ENCODE data around the gene ERBB4. TPM values are rescaled to one million over a fixed set of nuclear protein-coding genes. Genes with fewer than 3 reads are reported as not detected.

Gene ERBB4
- total RNA-seq, 1 donor from 2014 or later: 2.2 TPM

DNA sequence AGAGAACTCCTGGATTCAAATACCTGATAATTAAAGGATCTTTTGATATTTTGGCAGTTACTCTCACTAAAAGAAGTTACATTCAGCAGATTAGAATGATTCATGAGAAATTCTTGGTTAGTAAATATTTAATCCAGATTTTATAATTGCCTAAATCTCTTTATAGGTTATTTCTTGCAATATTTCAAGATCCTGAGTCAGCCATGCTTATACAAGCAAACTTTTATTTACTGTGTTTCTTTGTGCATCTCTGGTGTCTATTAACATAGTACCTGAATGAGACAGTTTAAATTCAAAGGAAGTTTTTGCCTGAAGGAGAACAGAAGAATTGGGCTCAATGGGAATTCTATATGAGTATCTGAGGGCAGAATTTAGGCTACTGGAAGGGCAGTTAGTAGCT is 249.3 kb downstream of the ERBB4 start:
- no peak for DNase-seq (ENCODE audit: low read depth)
- no peak overlapping the region for H3K4me3 ChIP-seq (ENCODE audit: low read depth, low read length)
- TF ChIP-seq, protein P1, sequence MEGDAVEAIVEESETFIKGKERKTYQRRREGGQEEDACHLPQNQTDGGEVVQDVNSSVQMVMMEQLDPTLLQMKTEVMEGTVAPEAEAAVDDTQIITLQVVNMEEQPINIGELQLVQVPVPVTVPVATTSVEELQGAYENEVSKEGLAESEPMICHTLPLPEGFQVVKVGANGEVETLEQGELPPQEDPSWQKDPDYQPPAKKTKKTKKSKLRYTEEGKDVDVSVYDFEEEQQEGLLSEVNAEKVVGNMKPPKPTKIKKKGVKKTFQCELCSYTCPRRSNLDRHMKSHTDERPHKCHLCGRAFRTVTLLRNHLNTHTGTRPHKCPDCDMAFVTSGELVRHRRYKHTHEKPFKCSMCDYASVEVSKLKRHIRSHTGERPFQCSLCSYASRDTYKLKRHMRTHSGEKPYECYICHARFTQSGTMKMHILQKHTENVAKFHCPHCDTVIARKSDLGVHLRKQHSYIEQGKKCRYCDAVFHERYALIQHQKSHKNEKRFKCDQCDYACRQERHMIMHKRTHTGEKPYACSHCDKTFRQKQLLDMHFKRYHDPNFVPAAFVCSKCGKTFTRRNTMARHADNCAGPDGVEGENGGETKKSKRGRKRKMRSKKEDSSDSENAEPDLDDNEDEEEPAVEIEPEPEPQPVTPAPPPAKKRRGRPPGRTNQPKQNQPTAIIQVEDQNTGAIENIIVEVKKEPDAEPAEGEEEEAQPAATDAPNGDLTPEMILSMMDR (conservative IDR thresholded peaks at IDR 0.05; ENCODE audit: low read depth, low read length): no peak

GRCh38 chr2:212288308-212288707 is 250.3 kb downstream of the ERBB4 start:
- no peak for DNase-seq (ENCODE audit: low read depth)
- no peak overlapping the region for H3K4me3 ChIP-seq (ENCODE audit: low read depth, low read length)
- TF ChIP-seq, protein P1 (conservative IDR thresholded peaks at IDR 0.05; ENCODE audit: low read depth, low read length): no peak

DNA sequence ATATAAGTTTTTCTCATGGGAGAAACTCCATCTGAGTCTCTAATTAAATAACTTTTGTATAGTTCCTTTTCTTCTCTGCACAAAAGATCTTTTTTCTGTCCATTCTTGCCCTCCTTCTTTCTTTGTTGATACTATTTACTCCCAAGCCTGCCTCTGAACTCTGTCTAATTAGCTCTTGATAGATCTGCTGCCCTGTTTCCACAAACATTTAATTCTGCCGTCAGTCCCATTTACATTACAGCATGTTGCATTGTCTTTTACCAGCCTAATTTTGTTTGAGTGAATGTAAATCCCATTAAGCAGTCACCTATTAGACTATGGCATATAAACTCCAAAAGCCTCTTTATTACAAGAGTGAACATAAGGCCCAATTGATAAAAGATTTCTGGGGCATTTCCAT is 254.4 kb downstream of the ERBB4 start:
- H3K4me3 ChIP-seq (ENCODE audit: low read depth, low read length): no peak overlapping the region
- no peak for DNase-seq (ENCODE audit: low read depth)
- TF ChIP-seq, protein P1 (conservative IDR thresholded peaks at IDR 0.05; ENCODE audit: low read depth, low read length): no peak

GRCh38 chr2:212282671-212283261 is 255.8 kb downstream of the ERBB4 start:
- no peak for DNase-seq (ENCODE audit: low read depth)
- H3K4me3 ChIP-seq (ENCODE audit: low read depth, low read length): no peak overlapping the region
- TF ChIP-seq, protein P1 (conservative IDR thresholded peaks at IDR 0.05; ENCODE audit: low read depth, low read length): no peak

DNA sequence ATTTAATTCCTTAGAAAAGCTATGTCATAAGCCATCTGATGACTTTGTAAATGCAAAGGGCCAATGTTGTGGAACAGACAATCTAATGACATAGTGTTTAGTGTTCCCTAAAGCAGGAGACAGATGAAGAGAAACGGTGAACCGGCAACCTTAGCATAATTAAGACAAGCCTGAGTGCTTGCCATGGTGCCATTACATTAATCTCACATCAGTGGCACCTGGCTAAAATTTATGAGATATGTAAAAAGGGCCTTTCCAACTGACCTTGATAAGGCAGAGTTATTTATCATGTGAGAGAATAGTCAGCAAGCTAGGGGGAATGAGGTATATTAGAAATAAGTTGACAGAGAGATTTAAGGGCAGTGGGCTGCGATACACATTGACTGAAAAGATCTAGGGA is 261.8 kb downstream of the ERBB4 start:
- DNase-seq (ENCODE audit: low read depth): no peak
- no peak overlapping the region for H3K4me3 ChIP-seq (ENCODE audit: low read depth, low read length)
- TF ChIP-seq, protein P1 (conservative IDR thresholded peaks at IDR 0.05; ENCODE audit: low read depth, low read length): no peak

- DNase-seq (ENCODE audit: low read depth): no peak
- TF ChIP-seq, protein P1 (conservative IDR thresholded peaks at IDR 0.05; ENCODE audit: low read depth, low read length): no peak
- H3K4me3 ChIP-seq (ENCODE audit: low read depth, low read length): no peak overlapping the region
Observed at GRCh38 chr2:212274215-212274614, 264.4 kb downstream of the ERBB4 start.

DNA sequence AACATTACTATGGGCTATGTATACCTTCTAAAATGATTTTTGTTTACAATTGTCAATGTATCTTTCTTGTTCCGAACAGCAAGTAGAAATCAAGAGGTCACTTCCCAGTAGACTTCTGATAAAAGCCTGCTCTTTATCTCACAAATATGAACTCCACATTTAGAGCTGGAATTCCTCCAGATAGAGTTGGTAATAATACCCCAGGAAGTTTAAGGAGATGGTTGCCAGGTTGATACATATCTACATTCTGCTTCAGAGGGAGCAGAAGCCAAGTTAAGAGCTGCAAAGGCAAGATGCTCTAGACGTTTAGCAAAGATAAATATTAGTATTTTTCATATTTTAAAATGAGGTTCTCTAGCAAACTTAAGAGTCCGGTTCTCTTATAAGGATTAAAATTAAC is 267.0 kb downstream of the ERBB4 start:
- H3K4me3 ChIP-seq (ENCODE audit: low read depth, low read length): no peak overlapping the region
- no peak for DNase-seq (ENCODE audit: low read depth)
- TF ChIP-seq, protein P1 (conservative IDR thresholded peaks at IDR 0.05; ENCODE audit: low read depth, low read length): no peak
